Measurements from ENCODE around the gene MYO5C. TPM values are rescaled to one million over a fixed set of nuclear protein-coding genes. Genes with fewer than 3 reads are reported as not detected.

The MYO5C gene
- total and polyA plus RNA-seq, 2 of the 13 experiments (the other 11 are each of a cell fraction or from before 2014, with no cell fraction given): 15.7 to 23.7 TPM

DNA sequence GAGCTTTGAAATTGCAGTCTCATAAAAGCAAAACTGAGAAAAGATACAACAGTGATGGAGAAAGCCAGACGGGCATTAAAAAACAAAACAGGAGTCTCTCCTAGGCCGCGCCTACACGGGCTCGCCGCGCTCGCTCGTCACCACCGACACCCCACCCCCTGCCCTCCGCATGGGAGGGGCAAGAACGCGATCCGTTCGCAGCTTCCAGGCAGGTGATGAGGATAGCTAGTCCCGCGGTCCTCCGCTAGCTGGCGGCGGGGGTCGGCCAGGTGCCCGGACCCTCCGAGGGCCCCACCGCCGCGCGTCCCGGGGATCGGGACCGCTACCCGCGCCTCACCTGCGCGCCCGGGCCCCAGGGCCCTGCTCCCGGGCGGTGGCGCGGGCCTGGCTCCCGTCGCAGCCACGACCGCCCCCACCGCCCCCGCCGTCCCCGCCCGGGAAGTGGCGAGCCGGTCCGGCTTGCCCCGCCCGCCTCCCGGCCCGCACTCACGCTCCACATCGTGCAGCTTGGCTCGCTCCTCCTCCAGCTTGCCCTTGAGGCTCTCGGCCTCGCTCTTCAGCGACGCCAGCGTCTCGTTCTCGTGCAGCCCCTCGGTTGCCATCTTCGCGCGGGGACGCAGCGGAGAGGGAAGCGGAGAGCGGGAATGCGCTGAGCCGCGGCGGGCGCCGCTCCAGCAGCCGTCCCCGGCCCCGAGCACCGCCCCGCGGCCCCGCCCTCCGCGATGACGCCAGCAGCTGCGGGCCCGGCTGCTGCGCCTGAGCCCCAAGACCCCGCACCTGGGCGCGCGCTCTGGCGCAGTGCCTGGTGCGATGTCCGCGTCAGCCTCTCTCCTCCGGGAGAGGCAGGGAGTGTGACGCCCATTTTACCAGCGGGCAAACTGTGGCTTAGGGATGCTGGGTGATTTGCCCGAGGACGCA is 116.1 kb downstream of the MYO5C start (continued):
- no peak for TF ChIP-seq ELK4 (CRISPR knock-in tag; IDR thresholded peaks at IDR 0.05; ENCODE audit: borderline replicate concordance)
- no peak for TF ChIP-seq HNRNPUL1 (IDR thresholded peaks at IDR 0.05; ENCODE audit: low read depth, low read length)
- no peak for TF ChIP-seq GPN1 (CRISPR knock-in tag; IDR thresholded peaks at IDR 0.05; ENCODE audit: borderline replicate concordance)
- 0 out of 2 replicates have a peak, but pooled peaks have one; percentile 33 for TF ChIP-seq ZNF430 (CRISPR knock-in tag; IDR thresholded peaks at IDR 0.05)
- no peak for TF ChIP-seq ZFP90 (CRISPR knock-in tag; IDR thresholded peaks at IDR 0.05; ENCODE audit: borderline replicate concordance)
- TF ChIP-seq TFAP4 (IDR thresholded peaks at IDR 0.05; ENCODE audit: borderline replicate concordance, low read depth): no peak
- TF ChIP-seq SP4 (CRISPR knock-in tag; IDR thresholded peaks at IDR 0.05): peak; percentile 68
- 0 out of 2 replicates have a peak, but pooled peaks have one; percentile 25 for TF ChIP-seq RFXAP (CRISPR knock-in tag; IDR thresholded peaks at IDR 0.05; ENCODE audit: borderline replicate concordance)
- no peak for TF ChIP-seq ZNF720 (CRISPR knock-in tag; IDR thresholded peaks at IDR 0.05)
- peak; percentile 64; the same call in 1 of the 2 replicates for TF ChIP-seq TAF1 (CRISPR knock-in tag; IDR thresholded peaks at IDR 0.05)
- no peak for TF ChIP-seq ETS1 (CRISPR knock-in tag; IDR thresholded peaks at IDR 0.05)
- peak; percentile 74; the same call in 1 of the 2 replicates for TF ChIP-seq ZSCAN21 (CRISPR knock-in tag; IDR thresholded peaks at IDR 0.05; ENCODE audit: borderline replicate concordance)
- TF ChIP-seq, protein P1, sequence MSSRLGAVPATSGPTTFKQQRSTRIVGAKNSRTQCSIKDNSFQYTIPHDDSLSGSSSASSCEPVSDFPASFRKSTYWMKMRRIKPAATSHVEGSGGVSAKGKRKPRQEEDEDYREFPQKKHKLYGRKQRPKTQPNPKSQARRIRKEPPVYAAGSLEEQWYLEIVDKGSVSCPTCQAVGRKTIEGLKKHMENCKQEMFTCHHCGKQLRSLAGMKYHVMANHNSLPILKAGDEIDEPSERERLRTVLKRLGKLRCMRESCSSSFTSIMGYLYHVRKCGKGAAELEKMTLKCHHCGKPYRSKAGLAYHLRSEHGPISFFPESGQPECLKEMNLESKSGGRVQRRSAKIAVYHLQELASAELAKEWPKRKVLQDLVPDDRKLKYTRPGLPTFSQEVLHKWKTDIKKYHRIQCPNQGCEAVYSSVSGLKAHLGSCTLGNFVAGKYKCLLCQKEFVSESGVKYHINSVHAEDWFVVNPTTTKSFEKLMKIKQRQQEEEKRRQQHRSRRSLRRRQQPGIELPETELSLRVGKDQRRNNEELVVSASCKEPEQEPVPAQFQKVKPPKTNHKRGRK (CRISPR knock-in tag; IDR thresholded peaks at IDR 0.05): no peak
- peak; percentile 65; the same call in 1 of the 2 replicates for TF ChIP-seq ARID4A (CRISPR knock-in tag; IDR thresholded peaks at IDR 0.05; ENCODE audit: borderline replicate concordance)
- no peak for TF ChIP-seq ZNF614 (CRISPR knock-in tag; IDR thresholded peaks at IDR 0.05; ENCODE audit: borderline replicate concordance)
- peak; percentile 86 for TF ChIP-seq KDM2A (CRISPR knock-in tag; IDR thresholded peaks at IDR 0.05; ENCODE audit: borderline replicate concordance, low read depth)
- peak; percentile 53 for TF ChIP-seq SAP130 (CRISPR knock-in tag; IDR thresholded peaks at IDR 0.05; ENCODE audit: low read depth)
- no peak for TF ChIP-seq NFE2L2 (IDR thresholded peaks at IDR 0.05; ENCODE audit: low read length)
- peak; percentile 6; the same call in 1 of the 2 replicates for TF ChIP-seq ELF3 (CRISPR knock-in tag; IDR thresholded peaks at IDR 0.05)
